HG03575 (cell line): ENCODE data around the gene PMP22.
"Not testable (repeated sequence)": the region's sequence is repeated elsewhere in the genome, so short reads cannot be mapped to it uniquely, and the experiment has no call there.

Source experiments
- ATAC-seq: cut with Tn5 transposase; IDR thresholded peaks from one replicate; pipeline ENCODE4 v1.9.1; 2021; ENCODE audit not compliant: unreplicated experiment, insufficient number of reproducible peaks, low FRiP score; ENCODE audit errors: extremely low read depth

Gene PMP22

DNA sequence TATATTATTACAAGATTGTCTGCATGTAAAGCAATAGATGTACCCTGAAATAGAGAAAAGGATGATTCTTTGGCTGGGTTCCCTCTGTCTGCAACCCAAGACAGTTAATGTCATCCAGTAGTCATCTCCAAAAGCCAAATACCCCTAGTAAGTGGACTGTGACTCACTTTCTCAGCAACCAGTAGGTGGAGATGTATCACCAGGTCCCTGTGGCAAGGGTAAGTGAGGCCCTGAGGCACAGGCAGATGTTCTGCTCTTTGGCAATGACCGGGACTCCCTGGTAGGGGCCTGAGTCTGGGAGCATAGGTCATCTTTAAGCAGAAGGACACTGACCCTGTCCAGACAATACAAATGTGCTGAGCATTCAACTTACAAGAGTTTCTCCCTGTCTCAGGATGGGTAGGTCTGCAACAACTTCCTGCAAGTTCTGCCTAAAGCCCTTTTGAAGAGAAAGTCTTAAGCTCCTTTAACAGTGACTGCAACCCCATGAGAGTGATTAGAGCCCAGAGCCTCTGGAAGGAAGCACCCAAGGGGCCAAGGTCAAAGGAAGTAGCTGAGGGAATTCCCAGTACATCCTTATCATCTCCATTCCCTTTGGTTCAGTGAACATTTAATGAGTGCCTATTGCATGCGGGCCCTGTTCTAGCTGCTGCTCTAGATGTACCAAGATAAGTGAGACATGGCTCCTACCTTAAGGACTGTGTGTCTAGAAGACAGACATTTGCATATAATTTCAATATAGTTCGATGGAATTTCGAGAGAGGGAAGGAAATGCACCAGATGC, 31.9 kb downstream of the PMP22 start:
- no peak for ATAC-seq

GRCh38 chr17:15232517-15232915, 32.6 kb downstream of the PMP22 start:
- ATAC-seq = no peak

DNA sequence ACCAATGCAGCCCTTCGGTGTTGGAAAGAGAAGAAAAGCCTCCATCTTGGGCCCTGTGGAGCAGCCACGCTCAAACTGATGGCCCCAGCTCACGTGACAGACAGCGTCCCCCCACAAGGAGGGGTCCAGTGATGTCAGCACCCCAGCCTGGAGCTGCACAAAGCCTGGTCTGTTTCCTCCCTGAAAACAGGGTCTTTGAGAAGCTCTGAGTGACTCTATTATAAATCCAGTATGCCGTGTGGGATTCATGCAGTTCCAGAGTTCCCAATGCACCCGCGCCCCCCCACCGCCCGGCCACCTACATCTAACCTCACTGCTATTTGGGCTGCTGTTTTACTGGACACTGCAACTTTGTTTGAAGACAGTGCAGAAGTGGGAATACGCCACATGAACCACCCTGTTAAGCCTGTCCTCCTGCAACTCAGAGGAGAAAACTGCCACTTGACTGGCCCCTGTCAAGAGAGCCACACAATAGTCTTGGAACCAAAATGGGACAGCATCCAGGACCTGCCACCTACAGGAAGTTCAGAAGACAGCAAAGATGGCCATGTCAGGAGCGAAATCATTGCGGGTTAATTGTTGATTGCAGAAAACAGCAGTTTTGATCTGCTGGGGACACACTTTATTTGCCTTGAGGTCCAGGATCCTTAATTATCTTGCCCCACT, 33.1 kb downstream of the PMP22 start:
- no peak for ATAC-seq

DNA sequence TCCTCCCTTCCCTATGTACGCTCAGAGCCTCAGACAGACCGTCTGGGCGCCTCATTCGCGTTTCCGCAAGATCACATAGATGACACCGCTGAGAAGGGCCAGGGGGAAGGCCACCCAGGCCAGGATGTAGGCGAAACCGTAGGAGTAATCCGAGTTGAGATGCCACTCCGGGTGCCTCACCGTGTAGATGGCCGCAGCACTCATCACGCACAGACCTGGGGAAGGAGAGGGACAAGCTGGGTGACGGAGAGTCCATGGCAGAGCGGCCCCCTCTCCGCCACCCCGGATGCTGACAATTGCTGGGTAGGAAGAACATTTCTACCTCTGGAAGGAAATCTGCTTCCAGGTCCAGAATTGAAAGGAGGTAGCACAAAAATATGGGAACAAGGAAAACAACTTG, 34.3 kb downstream of the PMP22 start:
- no peak for ATAC-seq

DNA sequence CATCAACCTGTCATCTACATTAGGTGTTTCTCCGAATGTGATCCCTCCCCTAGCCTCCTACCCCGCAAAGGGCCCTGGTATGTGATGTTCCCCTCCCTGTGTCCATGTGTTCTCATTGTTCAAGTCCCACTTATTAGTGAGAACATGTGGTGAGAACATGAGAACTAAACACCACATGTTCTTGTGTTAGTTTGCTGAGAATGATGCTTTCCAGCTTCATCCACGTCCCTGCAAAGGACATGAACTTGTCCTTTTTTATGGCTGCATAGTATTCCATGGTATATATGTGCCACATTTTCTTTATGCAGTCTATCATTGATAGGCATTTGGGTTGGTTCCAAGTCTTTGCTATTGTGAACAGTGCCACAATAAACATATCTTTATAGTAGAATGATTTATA, 43.3 kb downstream of the PMP22 start:
- ATAC-seq = not testable (repeated sequence)

GRCh38 chr17:15220785-15221184, 44.3 kb downstream of the PMP22 start:
- no peak for ATAC-seq

GRCh38 chr17:15216481-15216880, 48.6 kb downstream of the PMP22 start:
- no peak for ATAC-seq

DNA sequence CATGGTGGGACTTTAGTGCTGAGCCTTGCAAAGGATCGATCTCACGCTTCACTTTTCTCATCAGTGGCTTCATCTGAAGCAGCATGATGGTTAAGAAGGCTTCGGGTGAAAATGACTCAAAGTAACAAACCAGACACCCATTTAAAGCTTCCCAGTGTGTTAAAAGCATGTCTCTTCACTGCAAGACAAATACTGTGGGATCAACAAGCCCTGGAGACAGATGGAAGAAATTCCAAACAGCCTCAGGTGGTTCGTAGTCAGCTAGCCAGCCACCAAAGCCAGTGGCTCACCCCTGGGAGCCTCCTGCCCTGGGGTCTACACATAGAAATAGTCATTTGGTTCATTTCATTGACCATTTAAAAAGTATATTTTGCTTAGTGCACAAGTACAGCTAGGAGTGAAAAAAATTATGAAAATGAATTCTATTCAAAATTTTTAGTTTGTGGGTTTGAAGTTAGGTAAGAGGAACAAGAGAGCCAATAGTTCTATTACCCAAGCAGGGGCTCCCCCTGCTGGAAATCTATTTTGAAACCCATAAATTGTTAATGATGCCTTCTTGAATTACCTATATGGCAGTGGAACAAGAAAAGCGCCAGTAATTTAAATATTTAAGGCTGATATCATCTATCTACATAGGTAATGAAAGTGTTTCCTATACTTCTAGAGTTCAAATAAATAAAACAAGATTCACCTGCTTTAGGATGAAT, 51.6 kb downstream of the PMP22 start:
- ATAC-seq = no peak

GRCh38 chr17:15210247-15210646, 54.9 kb downstream of the PMP22 start:
- no peak for ATAC-seq

- not testable (repeated sequence) for ATAC-seq
Measured at GRCh38 chr17:15203062-15203461, 62.1 kb downstream of the PMP22 start.

DNA sequence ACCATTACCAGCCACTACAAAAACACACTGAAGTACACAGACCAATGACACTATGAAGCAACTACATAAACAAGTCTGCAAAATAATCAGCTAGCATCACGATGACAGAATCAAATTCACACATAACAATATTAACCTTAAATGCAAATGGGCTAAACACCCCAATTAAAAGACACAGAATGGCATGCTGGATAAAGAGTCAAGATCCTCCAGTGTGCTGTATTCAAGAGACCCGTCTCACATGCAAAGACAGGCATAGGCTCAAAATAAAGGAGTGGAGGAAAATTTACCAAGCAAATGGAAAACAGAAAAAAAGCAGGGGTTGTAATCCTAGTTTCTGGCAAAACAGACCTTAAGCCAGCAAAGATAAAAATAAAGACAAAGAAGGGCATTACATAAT, 64.6 kb downstream of the PMP22 start:
- not testable (repeated sequence) for ATAC-seq

DNA sequence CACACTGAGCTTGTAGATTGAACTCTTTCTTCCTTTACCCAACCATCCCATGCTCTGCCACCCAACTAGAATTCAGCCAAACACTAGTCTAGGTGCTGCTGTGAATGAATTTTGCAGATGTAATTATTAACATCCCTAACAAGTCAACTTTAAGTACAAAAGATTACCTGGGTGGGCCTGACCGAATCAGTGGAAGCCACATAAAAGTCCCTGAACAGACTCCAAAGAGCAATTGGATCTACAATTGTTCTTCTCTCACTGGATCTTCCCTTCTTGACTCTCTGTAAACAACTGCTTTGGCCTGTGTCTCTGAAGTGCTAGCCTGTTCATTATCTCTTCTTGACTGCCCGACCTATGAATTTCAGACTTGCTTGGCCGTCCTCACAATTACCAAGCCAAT, 67.9 kb downstream of the PMP22 start:
- no peak for ATAC-seq

- ATAC-seq = no peak
Measured at GRCh38 chr17:15194859-15195277, 70.3 kb downstream of the PMP22 start.

GRCh38 chr17:15185625-15185991, 79.5 kb downstream of the PMP22 start:
- no peak for ATAC-seq

DNA sequence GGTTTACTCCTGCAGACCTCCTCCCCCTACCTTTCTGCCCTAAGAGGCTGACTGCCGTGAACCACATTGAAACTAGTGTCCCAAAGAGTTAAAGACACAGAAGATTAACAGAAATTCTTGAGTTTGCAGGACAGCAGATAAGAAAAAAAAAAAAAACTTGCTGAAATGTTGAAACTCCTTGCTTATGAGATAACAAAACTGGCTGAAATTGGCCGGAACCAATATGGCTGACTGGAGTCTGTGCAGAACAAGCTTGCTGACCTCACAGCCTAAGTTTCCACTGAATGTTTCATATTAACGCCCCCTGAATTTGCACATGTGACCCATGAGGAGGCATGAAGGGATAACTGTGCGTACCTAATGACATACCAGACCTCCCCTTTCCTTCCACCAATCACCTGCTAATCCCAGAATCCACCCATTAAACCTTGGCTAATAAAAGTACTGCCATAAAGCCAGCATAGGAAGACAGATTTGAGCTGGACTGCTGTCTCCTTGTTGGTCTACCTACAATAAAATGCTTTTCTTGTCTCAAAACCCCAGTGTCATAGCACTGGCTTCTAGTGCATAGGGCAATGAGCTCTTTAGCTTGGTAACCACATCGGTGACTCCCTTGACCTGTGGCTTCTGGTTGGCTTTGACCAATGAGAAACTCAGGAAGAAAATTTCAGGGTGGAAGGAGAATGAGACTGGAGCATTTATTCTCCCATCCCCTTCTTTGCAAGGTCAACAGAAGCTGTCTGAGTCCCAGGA, 80.1 kb downstream of the PMP22 start:
- ATAC-seq = no peak

DNA sequence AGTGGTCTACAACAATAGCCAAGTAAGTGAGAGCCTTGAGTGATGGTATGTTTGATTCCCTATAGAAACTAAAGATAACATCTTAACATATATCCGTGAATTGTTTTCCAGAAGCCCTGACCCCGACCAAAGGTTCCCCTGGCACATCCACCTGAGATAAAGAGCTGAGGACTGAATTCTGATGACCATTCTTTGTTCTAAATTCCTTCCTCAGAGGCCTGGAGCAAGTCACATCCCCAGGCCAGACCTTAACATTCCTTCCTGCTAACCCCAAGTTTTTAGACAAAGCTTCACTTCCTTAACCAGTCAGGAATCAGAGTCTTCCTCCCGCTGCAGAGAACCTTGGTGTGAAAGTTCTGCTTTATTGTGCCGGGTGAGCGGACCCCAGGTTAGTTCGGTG, 83.3 kb downstream of the PMP22 start:
- ATAC-seq = no peak

GRCh38 chr17:15181333-15181732, 83.8 kb downstream of the PMP22 start:
- ATAC-seq = no peak

GRCh38 chr17:15180121-15180561, 85.0 kb downstream of the PMP22 start:
- ATAC-seq = no peak
